HepG2 (cell line): Measurements from ENCODE around the gene VPS4A. TPM values are rescaled to one million over a fixed set of nuclear protein-coding genes. Genes with fewer than 3 reads are reported as not detected.
A peak's percentile ranks its signal among the peaks of the same experiment; 100 is the strongest.

ENCODE experiments used
- ARID3A ChIP-seq: IDR thresholded peaks from 2 replicates; pipeline ENCODE4 v1.6.1; 2012; ENCODE audit warnings: low read depth, low read length, improper control_type of control experiment
- ETV5 ChIP-seq: IDR thresholded peaks from 2 replicates; pipeline ENCODE4 v1.6.1; 2018; ENCODE audit warnings: missing biosample characterization, missing genetic modification reagents, inconsistent platforms, borderline replicate concordance
- GPBP1L1 ChIP-seq: sonication (generic); formaldehyde crosslinking; IDR thresholded peaks from 2 replicates; pipeline ENCODE4 v1.5.0; 2020; ENCODE audit warnings: mild to moderate bottlenecking, missing genetic modification reagents
- HNRNPUL1 ChIP-seq: fragments of 200-400 bp; formaldehyde crosslinking; IDR thresholded peaks from 2 replicates; pipeline ENCODE4 v1.6.1; 2017; ENCODE audit warnings: low read depth, mild to moderate bottlenecking, low read length, moderate library complexity
- JARID2 ChIP-seq: sonication (generic); formaldehyde crosslinking; IDR thresholded peaks from 2 replicates; pipeline ENCODE4 v1.8.1; 2023; ENCODE audit warnings: missing genetic modification reagents, inconsistent platforms; ENCODE audit not compliant: insufficient replicate concordance
- KLF13 ChIP-seq: sonication (generic); formaldehyde crosslinking; IDR thresholded peaks from 2 replicates; pipeline ENCODE4 v1.4.0; 2020; ENCODE audit warnings: mild to moderate bottlenecking, missing genetic modification reagents
- MAZ ChIP-seq, 2 experiments: sonication (generic) in 1 of 2; formaldehyde crosslinking in 1 of 2; IDR thresholded peaks; 2 replicates each; pipeline versions ENCODE4 v1.5.0 to v1.6.1; 2012 to 2020; ENCODE audit warnings: low read depth in 2 of 2, mild to moderate bottlenecking in 2 of 2, borderline replicate concordance in 1 of 2, improper control_type of control experiment in 1 of 2, low read length in 1 of 2, missing genetic modification reagents in 1 of 2, moderate library complexity in 1 of 2
- NFIB ChIP-seq: sonication (generic); formaldehyde crosslinking; IDR thresholded peaks from 2 replicates; pipeline ENCODE4 v1.9.0; 2021; ENCODE audit warnings: missing genetic modification reagents, mild to moderate bottlenecking, borderline replicate concordance
- NR1H2 ChIP-seq: sonication (generic); formaldehyde crosslinking; IDR thresholded peaks from 2 replicates; pipeline ENCODE4 v1.8.1; 2022; ENCODE audit warnings: low read depth, missing genetic modification reagents, borderline replicate concordance
- ZFX ChIP-seq: sonication (generic); formaldehyde crosslinking; IDR thresholded peaks from 2 replicates; pipeline ENCODE4 v1.4.0; 2020; ENCODE audit warnings: mild to moderate bottlenecking, low read depth, missing genetic modification reagents, moderate library complexity
- ZFY ChIP-seq: sonication (generic); formaldehyde crosslinking; IDR thresholded peaks from 2 replicates; pipeline ENCODE4 v1.4.0; 2020; ENCODE audit warnings: missing genetic modification reagents
- ZNF232 ChIP-seq: sonication (generic); formaldehyde crosslinking; IDR thresholded peaks from 2 replicates; pipeline ENCODE4 v1.4.0; 2020; ENCODE audit warnings: missing genetic modification reagents, borderline replicate concordance
- ZNF274 ChIP-seq: sonication (generic); formaldehyde crosslinking; IDR thresholded peaks from 2 replicates; pipeline ENCODE4 v1.5.1; 2020; ENCODE audit warnings: mild to moderate bottlenecking, missing genetic modification reagents
- ZNF614 ChIP-seq: IDR thresholded peaks from 2 replicates; pipeline ENCODE4 v1.6.1; 2018; ENCODE audit warnings: missing biosample characterization, missing genetic modification reagents, inconsistent platforms, borderline replicate concordance
- ZNF776 ChIP-seq: sonication (generic); formaldehyde crosslinking; IDR thresholded peaks from 2 replicates; pipeline ENCODE4 v1.4.0; 2020; ENCODE audit warnings: mild to moderate bottlenecking, missing genetic modification reagents
- polyA plus RNA-seq, 8 experiments: library from polyadenylated mRNA; depleted of rRNA in 3 of 8; stranded (reverse) in 7 of 8; unstranded in 1 of 8; fragments of >200 nt; fragmentation: Illumina TruSeq in 4 of 8; extraction: Trizol in 4 of 8; gene quantifications; 2 replicates each; pipeline versions ENCODE4 v1.2.1 to v1.2.3, GENCODE V29; 2011 to 2016; ENCODE audit warnings: low read depth in 4 of 8, missing spikeins in 1 of 8, mixed read lengths in 1 of 8; ENCODE audit not compliant: insufficient read depth in 1 of 8
- total RNA-seq, 5 experiments: library from RNA; depleted of rRNA; stranded (reverse); fragments of >200 nt; fragmentation: Illumina TruSeq; extraction: Trizol; gene quantifications; 2 replicates each; pipeline ENCODE4 v1.2.3, GENCODE V29; 2016; ENCODE audit warnings: low read depth in 1 of 5
- TF ChIP-seq, protein P1 (sequence below): sonication (generic); formaldehyde crosslinking; IDR thresholded peaks from 2 replicates; pipeline ENCODE4 v1.4.0; 2020; ENCODE audit warnings: missing genetic modification reagents, borderline replicate concordance
- TF ChIP-seq, protein P2 (sequence below): sonication (generic); formaldehyde crosslinking; IDR thresholded peaks from 2 replicates; pipeline ENCODE4 v1.5.1; 2020; ENCODE audit warnings: mild to moderate bottlenecking, missing genetic modification reagents, borderline replicate concordance

Gene VPS4A
- total and polyA plus RNA-seq, 2 of the 13 experiments (the other 11 are each of a cell fraction or from before 2014, with no cell fraction given): 13.2 to 27.9 TPM

DNA sequence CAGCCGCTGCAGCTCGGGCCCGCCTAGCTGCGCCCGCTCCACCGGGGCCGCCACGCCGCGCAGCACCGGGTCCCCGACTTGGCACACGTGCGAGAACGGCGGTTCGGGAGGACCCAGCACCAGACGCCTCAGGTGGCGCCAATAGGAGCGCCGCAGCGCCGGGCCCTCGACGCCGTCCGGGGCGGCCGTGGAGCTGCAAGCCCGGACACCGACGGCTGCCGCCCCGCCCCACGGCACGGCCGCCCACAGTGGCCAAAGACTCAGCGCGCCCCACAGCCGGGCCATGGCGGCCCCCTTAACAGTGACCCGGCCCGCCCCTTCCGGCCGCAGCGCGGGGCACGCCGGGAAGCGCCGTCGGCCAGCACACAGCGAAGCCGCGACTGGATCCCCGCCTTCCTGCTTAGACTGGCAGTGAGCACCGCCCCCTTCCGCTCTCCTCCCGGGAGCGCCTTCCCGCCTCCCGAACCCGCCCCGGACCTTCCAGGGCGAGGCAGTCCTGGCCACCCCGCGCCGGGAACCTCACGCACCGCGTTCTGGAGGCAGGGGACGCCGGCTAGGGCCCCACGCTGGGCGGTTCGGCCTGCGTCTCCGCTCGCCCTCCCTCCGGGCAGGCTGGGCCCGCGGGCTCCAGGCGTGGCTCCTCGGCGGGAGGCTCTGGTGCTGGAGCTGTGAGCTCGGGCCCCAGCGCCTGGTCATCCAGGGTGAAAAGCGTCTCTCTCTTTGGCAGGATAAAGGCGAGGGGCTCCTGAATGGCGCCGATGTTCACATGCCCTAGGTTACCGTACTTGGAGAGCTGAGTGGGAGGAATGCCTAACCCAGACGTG lies 19.3 kb downstream of the VPS4A start, which contains the start of gene PDF (continued):
- TF ChIP-seq HNRNPUL1 (0 out of 2 replicates have a peak, but pooled peaks have one; percentile 75), ZNF776 (CRISPR knock-in tag) (peak; percentile 11; the same call in 1 of the 2 replicates), GPBP1L1 (CRISPR knock-in tag) (no peak), MAZ (IDR thresholded peaks at IDR 0.05; ENCODE audit: borderline replicate concordance, low read depth, low read length) (peak; percentile 70), MAZ (CRISPR knock-in tag; IDR thresholded peaks at IDR 0.05; ENCODE audit: low read depth) (peak; percentile 92), ETV5 (CRISPR knock-in tag) (peak; percentile 97), NFIB (CRISPR knock-in tag) (no peak), JARID2 (CRISPR knock-in tag) (no peak), ZNF232 (CRISPR knock-in tag) (peak; percentile 77; the same call in 1 of the 2 replicates), ZNF274 (CRISPR knock-in tag) (peak; percentile 80), ZNF614 (CRISPR knock-in tag) (peak; percentile 95; the same call in 1 of the 2 replicates), ZFX (CRISPR knock-in tag) (peak; percentile 90; the same call in 1 of the 2 replicates), ZFY (CRISPR knock-in tag) (peak; percentile 92), KLF13 (CRISPR knock-in tag) (peak; percentile 94; the same call in 1 of the 2 replicates), NR1H2 (CRISPR knock-in tag) (no peak), ARID3A (no peak)
- TF ChIP-seq, protein P1, sequence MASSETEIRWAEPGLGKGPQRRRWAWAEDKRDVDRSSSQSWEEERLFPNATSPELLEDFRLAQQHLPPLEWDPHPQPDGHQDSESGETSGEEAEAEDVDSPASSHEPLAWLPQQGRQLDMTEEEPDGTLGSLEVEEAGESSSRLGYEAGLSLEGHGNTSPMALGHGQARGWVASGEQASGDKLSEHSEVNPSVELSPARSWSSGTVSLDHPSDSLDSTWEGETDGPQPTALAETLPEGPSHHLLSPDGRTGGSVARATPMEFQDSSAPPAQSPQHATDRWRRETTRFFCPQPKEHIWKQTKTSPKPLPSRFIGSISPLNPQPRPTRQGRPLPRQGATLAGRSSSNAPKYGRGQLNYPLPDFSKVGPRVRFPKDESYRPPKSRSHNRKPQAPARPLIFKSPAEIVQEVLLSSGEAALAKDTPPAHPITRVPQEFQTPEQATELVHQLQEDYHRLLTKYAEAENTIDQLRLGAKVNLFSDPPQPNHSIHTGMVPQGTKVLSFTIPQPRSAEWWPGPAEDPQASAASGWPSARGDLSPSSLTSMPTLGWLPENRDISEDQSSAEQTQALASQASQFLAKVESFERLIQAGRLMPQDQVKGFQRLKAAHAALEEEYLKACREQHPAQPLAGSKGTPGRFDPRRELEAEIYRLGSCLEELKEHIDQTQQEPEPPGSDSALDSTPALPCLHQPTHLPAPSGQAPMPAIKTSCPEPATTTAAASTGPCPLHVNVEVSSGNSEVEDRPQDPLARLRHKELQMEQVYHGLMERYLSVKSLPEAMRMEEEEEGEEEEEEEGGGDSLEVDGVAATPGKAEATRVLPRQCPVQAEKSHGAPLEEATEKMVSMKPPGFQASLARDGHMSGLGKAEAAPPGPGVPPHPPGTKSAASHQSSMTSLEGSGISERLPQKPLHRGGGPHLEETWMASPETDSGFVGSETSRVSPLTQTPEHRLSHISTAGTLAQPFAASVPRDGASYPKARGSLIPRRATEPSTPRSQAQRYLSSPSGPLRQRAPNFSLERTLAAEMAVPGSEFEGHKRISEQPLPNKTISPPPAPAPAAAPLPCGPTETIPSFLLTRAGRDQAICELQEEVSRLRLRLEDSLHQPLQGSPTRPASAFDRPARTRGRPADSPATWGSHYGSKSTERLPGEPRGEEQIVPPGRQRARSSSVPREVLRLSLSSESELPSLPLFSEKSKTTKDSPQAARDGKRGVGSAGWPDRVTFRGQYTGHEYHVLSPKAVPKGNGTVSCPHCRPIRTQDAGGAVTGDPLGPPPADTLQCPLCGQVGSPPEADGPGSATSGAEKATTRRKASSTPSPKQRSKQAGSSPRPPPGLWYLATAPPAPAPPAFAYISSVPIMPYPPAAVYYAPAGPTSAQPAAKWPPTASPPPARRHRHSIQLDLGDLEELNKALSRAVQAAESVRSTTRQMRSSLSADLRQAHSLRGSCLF: no peak
- TF ChIP-seq, protein P2, sequence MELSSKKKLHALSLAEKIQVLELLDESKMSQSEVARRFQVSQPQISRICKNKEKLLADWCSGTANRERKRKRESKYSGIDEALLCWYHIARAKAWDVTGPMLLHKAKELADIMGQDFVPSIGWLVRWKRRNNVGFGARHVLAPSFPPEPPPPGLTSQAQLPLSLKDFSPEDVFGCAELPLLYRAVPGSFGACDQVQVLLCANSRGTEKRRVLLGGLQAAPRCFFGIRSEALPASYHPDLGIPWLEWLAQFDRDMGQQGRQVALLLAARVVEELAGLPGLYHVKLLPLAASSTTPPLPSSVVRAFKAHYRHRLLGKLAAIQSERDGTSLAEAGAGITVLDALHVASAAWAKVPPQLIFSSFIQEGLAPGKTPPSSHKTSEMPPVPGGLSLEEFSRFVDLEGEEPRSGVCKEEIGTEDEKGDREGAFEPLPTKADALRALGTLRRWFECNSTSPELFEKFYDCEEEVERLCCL: no peak
